Keratinocyte (primary cell): ENCODE data around the gene KCND2.

ENCODE experiments used
- CTCF ChIP-seq, 3 experiments: IDR thresholded peaks in 1 of 3; conservative IDR thresholded peaks in 1 of 3; optimal IDR thresholded peaks in 1 of 3; 2 replicates in 2 of 3; 3 replicates in 1 of 3; pipeline versions ENCODE3 to v1.5.1; 2011; ENCODE audit warnings: low read length in 3 of 3, mild to moderate bottlenecking in 3 of 3, moderate library complexity in 2 of 3, control low read depth in 1 of 3, inconsistent platforms in 1 of 3; ENCODE audit not compliant: insufficient read depth in 2 of 3; ENCODE audit errors: extremely low read depth in 1 of 3
- EZH2 ChIP-seq: IDR thresholded peaks from one replicate; pipeline ENCODE4 v1.6.1; 2012; ENCODE audit warnings: inconsistent platforms, mild to moderate bottlenecking, low read length, moderate library complexity

GRCh38 chr7:120436487-120437060 is 163.6 kb downstream of the KCND2 start:
- TF ChIP-seq CTCF (optimal IDR thresholded peaks at IDR 0.05 in 1 of 3, IDR thresholded peaks at IDR 0.05 in 1 of 3, conservative IDR thresholded peaks at IDR 0.05 in 1 of 3; ENCODE audit: extremely low read depth in 1 of 3, insufficient read depth in 2 of 3, low read length in 3 of 3), result no peak
- no peak for TF ChIP-seq EZH2
